MM.1S (cell line): ENCODE measurements around the gene RITA1.

Source experiments
- CTCF ChIP-seq: fragments of 300-600 bp; sonication (generic); IDR thresholded peaks from 2 replicates; pipeline ENCODE4 v1.5.1; 2016; ENCODE audit warnings: antibody characterized with exemption, low read length, mixed read lengths
- EZH2 ChIP-seq: fragments of 300-600 bp; sonication (generic); optimal IDR thresholded peaks from 2 replicates; pipeline ENCODE3; 2017; ENCODE audit warnings: low read depth, mild to moderate bottlenecking, antibody characterized with exemption, low read length, mixed read lengths
- EZH2phosphoT487 ChIP-seq: fragments of 300-600 bp; sonication (generic); IDR thresholded peaks from 2 replicates; pipeline ENCODE4 v1.6.1; 2018; ENCODE audit warnings: antibody characterized with exemption, low read length

GRCh38 chr12:113228394-113229028, 43.0 kb downstream of the RITA1 start:
- TF ChIP-seq CTCF = no peak
- TF ChIP-seq EZH2 = no peak
- no peak for TF ChIP-seq EZH2phosphoT487
